ENCODE measurements around the gene ATP5PB.

Gene ATP5PB

DNA sequence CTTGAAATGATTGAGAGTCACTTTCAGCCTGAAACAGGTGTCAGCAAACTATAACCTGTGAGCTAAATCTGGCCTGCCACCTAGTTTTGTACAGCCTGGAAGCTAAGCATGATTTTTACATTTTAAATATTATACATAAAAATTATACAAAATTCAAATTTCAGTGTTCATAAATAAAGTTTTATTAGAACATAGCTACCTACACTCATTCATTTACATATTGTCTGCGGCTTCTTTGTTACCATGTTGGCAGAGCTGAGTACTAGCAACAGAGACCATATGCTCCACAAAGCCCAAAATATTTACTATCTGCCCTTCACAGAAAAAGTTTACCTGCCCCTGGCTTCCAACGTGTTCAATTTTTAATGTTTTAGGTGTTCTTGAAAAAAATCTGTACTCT is 16.5 kb downstream of the ATP5PB start:
- H4K8ac ChIP-seq (ENCODE audit: low read depth, low read length) = no peak overlapping the region
- no peak overlapping the region for H2BK5ac ChIP-seq (ENCODE audit: low read length)
- H3K9ac ChIP-seq (ENCODE audit: low read depth, low read length, poor library complexity) = no peak overlapping the region
- H3K79me1 ChIP-seq (ENCODE audit: low read depth, low read length) = no peaks in the 10 kb centered on the region
- H3K14ac ChIP-seq (ENCODE audit: low read length) = no peak overlapping the region
- no peak overlapping the region for H3K27ac ChIP-seq (replicated peaks; ENCODE audit: low read length)
- no peak overlapping the region for H2AFZ ChIP-seq (ENCODE audit: low read length)
- no peak overlapping the region for H2BK120ac ChIP-seq (ENCODE audit: low read depth, low read length)
- H3K27me3 ChIP-seq (ENCODE audit: control insufficient read depth in 3 of 3, insufficient read depth in 3 of 3, low read depth in 1 of 3, low read length in 3 of 3) = no peaks in the 10 kb centered on the region
- H3K4ac ChIP-seq (ENCODE audit: low read length) = no peak overlapping the region
- H3K4me2 ChIP-seq (ENCODE audit: insufficient read depth, low read length, poor library complexity, severe bottlenecking) = no peak overlapping the region
- no peak overlapping the region for H2AK5ac ChIP-seq (ENCODE audit: low read depth, low read length)
- peaks cover 3 to 37% of the 10 kb centered on the region in 2 donors for H3K36me3 ChIP-seq (replicated peaks in 1 of 2; ENCODE audit: control insufficient read depth in 2 of 2, insufficient read depth in 2 of 2, low read length in 2 of 2)
- H2BK12ac ChIP-seq (ENCODE audit: low read length) = no peak overlapping the region
- WGBS, 2 donors (ENCODE audit: extremely low coverage in 2 of 2, insufficient read length in 2 of 2, insufficient replicate concordance in 1 of 2) = no CpG with 5 or more reads among the region's 2 CpGs
- no peaks in the 10 kb centered on the region for H3K9me3 ChIP-seq (replicated peaks in 1 of 2; ENCODE audit: control insufficient read depth in 2 of 2, insufficient read depth in 1 of 2, low read depth in 1 of 2, low read length in 2 of 2)
- no peak overlapping the region for H3K18ac ChIP-seq (ENCODE audit: low read length)
- no peak overlapping the region for H3K23ac ChIP-seq (ENCODE audit: low read depth, low read length, poor library complexity)
- H4K91ac ChIP-seq (ENCODE audit: low read depth, low read length, poor library complexity) = no peak overlapping the region
- H3K4me3 ChIP-seq (ENCODE audit: low read length in 2 of 2) = no peak overlapping the region
- DNase-seq (ENCODE audit: low spot score) = no peak
- no peak overlapping the region for H2BK15ac ChIP-seq (ENCODE audit: low read length)
- no peaks in the 10 kb centered on the region for H3K4me1 ChIP-seq (ENCODE audit: control insufficient read depth in 2 of 2, insufficient read depth in 1 of 2, low read depth in 1 of 2, low read length in 2 of 2)

DNA sequence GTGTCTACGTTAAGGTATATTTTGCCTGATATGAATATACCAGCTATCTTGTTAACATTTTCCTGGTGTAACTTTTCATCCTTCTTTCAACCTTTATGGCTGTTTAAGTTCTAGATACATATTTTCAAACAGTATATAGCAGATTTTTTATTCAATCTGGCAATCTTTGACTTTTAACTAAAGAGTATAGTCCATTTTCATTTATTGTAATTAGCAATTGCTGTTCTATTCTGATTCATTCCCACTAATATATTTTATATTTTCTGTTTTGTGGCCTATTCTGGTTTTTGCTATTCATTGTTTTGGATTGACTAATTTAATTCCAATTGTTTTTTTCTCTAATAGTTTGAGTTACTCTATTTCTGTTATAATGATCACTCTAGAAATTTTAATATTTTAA is 17.2 kb downstream of the ATP5PB start:
- peaks cover 3 to 30% of the 10 kb centered on the region in 2 donors for H3K36me3 ChIP-seq (replicated peaks in 1 of 2; ENCODE audit: control insufficient read depth in 2 of 2, insufficient read depth in 2 of 2, low read length in 2 of 2)
- H2BK120ac ChIP-seq (ENCODE audit: low read depth, low read length) = no peak overlapping the region
- no CpG with 5 or more reads among the region's 1 CpG for WGBS, 2 donors (ENCODE audit: extremely low coverage in 2 of 2, insufficient read length in 2 of 2, insufficient replicate concordance in 1 of 2)
- no peak for DNase-seq (ENCODE audit: low spot score)
- no peak overlapping the region for H2BK5ac ChIP-seq (ENCODE audit: low read length)
- no peak overlapping the region for H4K8ac ChIP-seq (ENCODE audit: low read depth, low read length)
- H3K9ac ChIP-seq (ENCODE audit: low read depth, low read length, poor library complexity) = no peak overlapping the region
- no peak overlapping the region for H3K4me2 ChIP-seq (ENCODE audit: insufficient read depth, low read length, poor library complexity, severe bottlenecking)
- H3K14ac ChIP-seq (ENCODE audit: low read length) = no peak overlapping the region
- no peaks in the 10 kb centered on the region for H3K4me1 ChIP-seq (ENCODE audit: control insufficient read depth in 2 of 2, insufficient read depth in 1 of 2, low read depth in 1 of 2, low read length in 2 of 2)
- no peak overlapping the region for H2AK5ac ChIP-seq (ENCODE audit: low read depth, low read length)
- H3K23ac ChIP-seq (ENCODE audit: low read depth, low read length, poor library complexity) = no peak overlapping the region
- H2AFZ ChIP-seq (ENCODE audit: low read length) = no peak overlapping the region
- no peak overlapping the region for H3K4ac ChIP-seq (ENCODE audit: low read length)
- no peaks in the 10 kb centered on the region for H3K27me3 ChIP-seq (ENCODE audit: control insufficient read depth in 3 of 3, insufficient read depth in 3 of 3, low read depth in 1 of 3, low read length in 3 of 3)
- no peak overlapping the region for H2BK15ac ChIP-seq (ENCODE audit: low read length)
- no peak overlapping the region for H2BK12ac ChIP-seq (ENCODE audit: low read length)
- H3K27ac ChIP-seq (replicated peaks; ENCODE audit: low read length) = no peak overlapping the region
- H3K4me3 ChIP-seq (ENCODE audit: low read length in 2 of 2) = no peak overlapping the region
- no peak overlapping the region for H3K18ac ChIP-seq (ENCODE audit: low read length)
- H4K91ac ChIP-seq (ENCODE audit: low read depth, low read length, poor library complexity) = no peak overlapping the region
- H3K9me3 ChIP-seq (replicated peaks in 1 of 2; ENCODE audit: control insufficient read depth in 2 of 2, insufficient read depth in 1 of 2, low read depth in 1 of 2, low read length in 2 of 2) = no peaks in the 10 kb centered on the region
- no peaks in the 10 kb centered on the region for H3K79me1 ChIP-seq (ENCODE audit: low read depth, low read length)

DNA sequence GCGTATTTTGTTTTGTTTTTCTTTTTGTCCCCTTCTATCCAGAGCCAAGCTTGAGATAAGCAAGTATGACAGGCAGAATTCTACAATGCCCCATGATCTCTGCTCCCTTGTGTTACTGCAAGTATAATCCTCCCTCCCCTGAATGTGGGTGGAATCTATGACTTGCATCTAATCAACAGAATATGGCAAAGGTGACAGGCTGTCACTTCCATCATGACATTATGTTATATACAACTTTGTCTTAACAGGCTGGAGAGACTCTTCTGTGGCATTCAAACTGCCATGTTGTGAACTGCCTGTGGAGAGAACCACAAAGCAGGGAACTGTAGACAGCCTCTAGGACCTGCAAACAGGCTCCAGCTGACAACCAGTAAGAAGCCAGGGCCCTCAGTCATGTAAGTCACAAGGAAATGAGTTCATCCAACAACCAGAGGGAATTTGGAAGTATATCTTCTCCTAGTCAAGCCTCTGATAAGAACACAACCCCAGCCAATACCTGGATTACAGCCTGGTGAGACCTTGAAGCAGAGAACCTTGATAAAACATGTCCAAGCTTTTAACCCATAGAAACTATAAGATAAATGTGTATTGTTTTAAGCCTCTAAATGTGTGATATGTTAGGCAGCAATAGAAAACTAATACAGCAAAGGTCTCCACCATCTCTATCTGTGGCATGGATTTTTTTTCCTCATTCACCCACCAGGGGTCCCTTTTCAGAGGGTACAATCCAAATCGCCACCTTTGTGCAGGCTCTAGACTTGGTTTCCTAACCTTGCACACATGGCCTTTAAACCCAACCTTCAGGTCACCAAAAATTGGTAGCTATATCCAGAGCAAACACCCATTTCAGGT is 18.8 kb downstream of the ATP5PB start:
- H3K36me3 ChIP-seq (replicated peaks in 1 of 2; ENCODE audit: control insufficient read depth in 2 of 2, insufficient read depth in 2 of 2, low read length in 2 of 2) = peaks cover 1 to 19% of the 10 kb centered on the region in 2 donors
- H3K18ac ChIP-seq (ENCODE audit: low read length) = no peak overlapping the region
- H2AK5ac ChIP-seq (ENCODE audit: low read depth, low read length) = no peak overlapping the region
- no CpG with 5 or more reads among the region's 2 CpGs for WGBS, 2 donors (ENCODE audit: extremely low coverage in 2 of 2, insufficient read length in 2 of 2, insufficient replicate concordance in 1 of 2)
- H3K23ac ChIP-seq (ENCODE audit: low read depth, low read length, poor library complexity) = no peak overlapping the region
- H3K4me2 ChIP-seq (ENCODE audit: insufficient read depth, low read length, poor library complexity, severe bottlenecking) = no peak overlapping the region
- H2AFZ ChIP-seq (ENCODE audit: low read length) = no peak overlapping the region
- no peak overlapping the region for H2BK12ac ChIP-seq (ENCODE audit: low read length)
- no peak overlapping the region for H3K14ac ChIP-seq (ENCODE audit: low read length)
- H2BK5ac ChIP-seq (ENCODE audit: low read length) = no peak overlapping the region
- no peak overlapping the region for H4K91ac ChIP-seq (ENCODE audit: low read depth, low read length, poor library complexity)
- no peak for DNase-seq (ENCODE audit: low spot score)
- no peak overlapping the region for H3K4ac ChIP-seq (ENCODE audit: low read length)
- no peak overlapping the region for H3K4me3 ChIP-seq (ENCODE audit: low read length in 2 of 2)
- H2BK120ac ChIP-seq (ENCODE audit: low read depth, low read length) = no peak overlapping the region
- H4K8ac ChIP-seq (ENCODE audit: low read depth, low read length) = no peak overlapping the region
- no peak overlapping the region for H2BK15ac ChIP-seq (ENCODE audit: low read length)
- no peaks in the 10 kb centered on the region for H3K9me3 ChIP-seq (replicated peaks in 1 of 2; ENCODE audit: control insufficient read depth in 2 of 2, insufficient read depth in 1 of 2, low read depth in 1 of 2, low read length in 2 of 2)
- H3K9ac ChIP-seq (ENCODE audit: low read depth, low read length, poor library complexity) = no peak overlapping the region
- H3K79me1 ChIP-seq (ENCODE audit: low read depth, low read length) = no peaks in the 10 kb centered on the region
- H3K4me1 ChIP-seq (ENCODE audit: control insufficient read depth in 2 of 2, insufficient read depth in 1 of 2, low read depth in 1 of 2, low read length in 2 of 2) = no peaks in the 10 kb centered on the region
- no peaks in the 10 kb centered on the region for H3K27me3 ChIP-seq (ENCODE audit: control insufficient read depth in 3 of 3, insufficient read depth in 3 of 3, low read depth in 1 of 3, low read length in 3 of 3)
- H3K27ac ChIP-seq (replicated peaks; ENCODE audit: low read length) = no peak overlapping the region

DNA sequence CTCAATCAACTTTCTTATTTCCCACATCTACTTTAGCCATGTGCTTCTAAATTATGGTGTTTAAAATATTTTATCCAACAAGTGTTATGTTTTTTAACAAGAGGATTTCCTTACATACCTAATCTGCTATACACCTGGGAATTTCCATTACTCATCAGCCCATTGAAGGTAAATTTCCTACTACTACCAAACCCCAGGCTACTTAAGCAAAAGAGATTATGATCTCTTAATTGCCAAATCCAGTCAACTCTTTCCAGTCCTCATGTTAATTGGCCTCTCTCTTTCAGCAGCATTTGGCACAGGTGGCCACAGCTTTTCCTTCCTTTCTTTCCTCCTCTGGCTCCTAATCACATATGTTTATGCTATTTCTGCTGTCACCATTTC is 19.4 kb downstream of the ATP5PB start:
- Histone ChIP-seq H2BK15ac (ENCODE audit: low read length) (no peak overlapping the region), H3K79me1 (ENCODE audit: low read depth, low read length) (no peaks in the 10 kb centered on the region), H3K4me2 (ENCODE audit: insufficient read depth, low read length, poor library complexity, severe bottlenecking) (no peak overlapping the region), H3K18ac (ENCODE audit: low read length) (no peak overlapping the region), H3K4ac (ENCODE audit: low read length) (no peak overlapping the region), H3K14ac (ENCODE audit: low read length) (no peak overlapping the region), H3K4me3 (ENCODE audit: low read length in 2 of 2) (no peak overlapping the region), H2BK12ac (ENCODE audit: low read length) (no peak overlapping the region), H3K27ac (replicated peaks; ENCODE audit: low read length) (no peak overlapping the region), H3K4me1 (ENCODE audit: control insufficient read depth in 2 of 2, insufficient read depth in 1 of 2, low read depth in 1 of 2, low read length in 2 of 2) (no peaks in the 10 kb centered on the region), H3K27me3 (ENCODE audit: control insufficient read depth in 3 of 3, insufficient read depth in 3 of 3, low read depth in 1 of 3, low read length in 3 of 3) (no peaks in the 10 kb centered on the region), H3K23ac (ENCODE audit: low read depth, low read length, poor library complexity) (no peak overlapping the region), H2BK120ac (ENCODE audit: low read depth, low read length) (no peak overlapping the region), H3K9me3 (replicated peaks in 1 of 2; ENCODE audit: control insufficient read depth in 2 of 2, insufficient read depth in 1 of 2, low read depth in 1 of 2, low read length in 2 of 2) (no peaks in the 10 kb centered on the region), H2AFZ (ENCODE audit: low read length) (no peak overlapping the region), H4K8ac (ENCODE audit: low read depth, low read length) (no peak overlapping the region), H3K36me3 (replicated peaks in 1 of 2; ENCODE audit: control insufficient read depth in 2 of 2, insufficient read depth in 2 of 2, low read length in 2 of 2) (peaks cover 1 to 19% of the 10 kb centered on the region in 2 donors), H2BK5ac (ENCODE audit: low read length) (no peak overlapping the region), H3K9ac (ENCODE audit: low read depth, low read length, poor library complexity) (no peak overlapping the region), H4K91ac (ENCODE audit: low read depth, low read length, poor library complexity) (no peak overlapping the region), H2AK5ac (ENCODE audit: low read depth, low read length) (no peak overlapping the region)
- no peak for DNase-seq (ENCODE audit: low spot score)
